D721Med (cell line): ENCODE data around the gene KCNC3.

Source experiments
- DNase-seq: peaks from one replicate; pipeline ENCODE4 v3.0.0; 2011; ENCODE audit warnings: low spot score; ENCODE audit not compliant: insufficient read length
- FAIRE-seq: peaks from 2 replicates; lab custom pipeline; 2011; peaks lifted over from hg19 to GRCh38; lab: Jason Lieb, UNC
- TF ChIP-seq, protein P1 (sequence below): IDR thresholded peaks from 2 replicates; pipeline ENCODE4 v1.5.1; 2012; ENCODE audit warnings: mild to moderate bottlenecking, control low read depth; ENCODE audit not compliant: insufficient read depth; ENCODE audit errors: missing control alignments

KCNC3 gene

DNA sequence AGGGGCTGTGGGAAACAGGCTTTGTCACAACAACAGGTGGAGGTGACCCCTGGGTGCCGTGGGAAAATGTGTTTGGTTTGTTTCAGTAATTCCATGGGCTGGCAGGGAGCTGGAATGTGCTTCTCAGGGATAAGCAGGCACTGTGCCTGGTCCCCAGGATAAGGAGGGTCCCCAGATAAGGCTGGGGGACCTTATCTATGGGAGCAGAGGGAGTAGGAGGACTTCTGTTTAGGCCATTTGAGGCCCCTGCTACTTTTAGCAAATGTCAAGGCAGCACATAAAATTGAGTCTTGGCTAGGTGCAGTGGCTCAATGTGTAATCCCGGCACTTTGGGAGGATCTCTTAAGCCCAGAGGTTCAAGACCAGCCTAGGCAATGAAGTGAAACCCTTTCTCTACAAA is 59.5 kb downstream of the KCNC3 start:
- TF ChIP-seq, protein P1, sequence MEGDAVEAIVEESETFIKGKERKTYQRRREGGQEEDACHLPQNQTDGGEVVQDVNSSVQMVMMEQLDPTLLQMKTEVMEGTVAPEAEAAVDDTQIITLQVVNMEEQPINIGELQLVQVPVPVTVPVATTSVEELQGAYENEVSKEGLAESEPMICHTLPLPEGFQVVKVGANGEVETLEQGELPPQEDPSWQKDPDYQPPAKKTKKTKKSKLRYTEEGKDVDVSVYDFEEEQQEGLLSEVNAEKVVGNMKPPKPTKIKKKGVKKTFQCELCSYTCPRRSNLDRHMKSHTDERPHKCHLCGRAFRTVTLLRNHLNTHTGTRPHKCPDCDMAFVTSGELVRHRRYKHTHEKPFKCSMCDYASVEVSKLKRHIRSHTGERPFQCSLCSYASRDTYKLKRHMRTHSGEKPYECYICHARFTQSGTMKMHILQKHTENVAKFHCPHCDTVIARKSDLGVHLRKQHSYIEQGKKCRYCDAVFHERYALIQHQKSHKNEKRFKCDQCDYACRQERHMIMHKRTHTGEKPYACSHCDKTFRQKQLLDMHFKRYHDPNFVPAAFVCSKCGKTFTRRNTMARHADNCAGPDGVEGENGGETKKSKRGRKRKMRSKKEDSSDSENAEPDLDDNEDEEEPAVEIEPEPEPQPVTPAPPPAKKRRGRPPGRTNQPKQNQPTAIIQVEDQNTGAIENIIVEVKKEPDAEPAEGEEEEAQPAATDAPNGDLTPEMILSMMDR, result no peak
- DNase-seq (no peak), FAIRE-seq (no peak)

DNA sequence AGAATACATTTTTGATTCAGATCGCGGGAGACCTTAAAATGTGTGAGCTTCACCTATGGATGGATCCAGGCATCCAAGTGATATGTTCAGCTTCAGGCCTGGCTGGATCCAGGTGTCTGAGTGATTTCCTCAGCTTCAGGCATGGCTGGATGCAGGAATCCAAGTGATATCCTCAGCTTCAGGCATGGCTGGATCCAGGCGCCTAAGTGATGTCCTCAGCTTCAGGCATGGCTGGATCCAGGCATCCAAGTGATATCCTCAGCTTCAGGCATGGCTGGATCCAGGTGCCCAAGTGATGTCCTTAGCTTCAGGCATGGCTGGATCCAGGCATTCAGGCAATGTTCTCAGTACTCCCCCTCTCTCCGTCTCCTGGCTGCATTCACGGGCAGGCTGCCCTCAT is 60.7 kb downstream of the KCNC3 start:
- FAIRE-seq, result no peak
- TF ChIP-seq, protein P1, result no peak
- DNase-seq, result no peak

DNA sequence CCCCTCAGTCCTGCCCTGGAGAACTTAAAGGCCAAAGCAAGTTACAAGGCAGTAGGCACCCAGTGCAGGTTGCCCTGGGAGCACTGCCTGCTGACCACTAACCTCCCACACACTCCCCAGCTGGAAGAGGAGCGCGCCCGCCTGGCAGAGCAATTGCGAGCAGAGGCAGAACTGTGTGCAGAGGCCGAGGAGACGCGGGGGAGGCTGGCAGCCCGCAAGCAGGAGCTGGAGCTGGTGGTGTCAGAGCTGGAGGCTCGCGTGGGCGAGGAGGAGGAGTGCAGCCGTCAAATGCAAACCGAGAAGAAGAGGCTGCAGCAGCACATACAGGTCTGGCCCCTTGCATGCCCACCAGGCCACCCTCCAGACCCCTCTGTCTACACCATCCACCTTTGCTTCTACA is 61.1 kb downstream of the KCNC3 start:
- no peak for DNase-seq
- TF ChIP-seq, protein P1, result no peak

DNA sequence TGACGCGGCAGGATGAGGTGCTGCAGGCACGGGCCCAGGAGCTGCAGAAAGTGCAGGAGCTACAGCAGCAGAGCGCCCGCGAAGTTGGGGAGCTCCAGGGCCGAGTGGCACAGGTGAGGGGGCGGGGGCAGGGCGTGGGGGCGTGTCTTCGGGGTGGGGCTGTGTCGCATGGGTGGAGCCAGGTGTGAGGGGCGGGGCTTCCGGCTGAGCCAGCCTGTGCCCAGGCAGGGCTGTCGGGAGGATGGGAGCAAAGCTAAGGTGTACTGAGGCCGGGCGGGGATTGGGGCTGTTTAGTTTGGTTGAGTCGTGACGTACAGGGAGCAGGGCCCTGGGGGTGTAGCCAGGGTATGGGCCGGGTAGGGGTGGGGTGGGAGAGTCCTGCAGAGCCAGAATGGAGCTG is 62.3 kb downstream of the KCNC3 start:
- TF ChIP-seq, protein P1, result no peak
- DNase-seq (no peak), FAIRE-seq (no peak)

More for the DNA sequence above, 61.1 kb downstream of the KCNC3 start:
- FAIRE-seq, result no peak

DNA sequence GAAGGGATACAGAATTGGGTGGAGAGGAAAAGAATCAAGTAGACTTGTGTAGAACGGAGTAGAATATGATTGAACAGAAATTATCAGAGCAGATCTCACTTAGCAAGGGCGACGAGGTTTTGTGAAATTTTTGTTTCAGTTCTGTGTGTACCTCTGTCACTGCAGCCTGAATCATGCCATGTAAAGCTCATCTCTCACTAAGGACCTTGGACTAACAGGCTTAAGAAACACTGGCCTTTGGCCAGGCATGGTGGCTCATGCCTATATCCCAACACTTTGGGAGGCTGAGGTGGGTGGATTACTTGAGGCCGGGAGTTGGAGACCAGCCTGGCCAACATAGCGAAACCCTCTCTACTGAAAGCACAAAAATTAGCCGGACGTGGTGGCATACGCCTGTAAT is 63.1 kb downstream of the KCNC3 start:
- no peak for FAIRE-seq
- TF ChIP-seq, protein P1, result no peak

DNA sequence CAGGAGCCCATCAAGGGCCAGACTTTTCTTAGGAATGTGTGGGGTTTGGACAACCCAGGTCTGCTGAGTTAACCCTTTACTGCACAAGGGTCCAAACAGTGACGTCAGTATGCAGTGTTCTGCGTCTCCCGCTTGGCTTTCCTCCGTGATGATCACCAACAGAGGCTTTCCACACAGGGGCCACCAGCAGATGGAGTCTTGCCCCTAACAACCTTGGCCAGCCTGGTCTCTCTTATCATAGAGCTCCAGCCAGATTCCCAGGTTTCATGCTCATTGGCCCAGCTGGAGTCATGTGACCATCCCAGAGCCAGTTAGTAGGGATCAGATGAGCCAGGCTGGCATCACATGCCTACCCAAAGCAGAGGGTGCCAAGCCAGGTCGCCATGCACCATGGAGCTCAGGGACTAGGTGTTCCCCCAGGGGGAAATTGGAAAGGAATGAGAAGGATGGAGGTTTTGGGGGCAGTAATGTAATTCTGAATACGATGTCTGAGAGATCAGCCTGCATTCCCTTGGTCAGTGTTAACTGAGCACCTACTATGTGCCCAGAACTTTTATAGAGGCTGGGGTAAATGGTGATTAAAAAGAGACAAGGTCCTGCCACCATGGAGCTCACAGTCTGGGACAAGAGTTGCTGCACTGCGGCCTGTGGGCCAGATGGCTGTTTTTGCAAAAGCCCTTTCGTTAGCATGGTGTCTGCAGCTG is 64.5 kb downstream of the KCNC3 start:
- no peak for DNase-seq
- TF ChIP-seq, protein P1, result no peak
- no peak for FAIRE-seq

More for the DNA sequence above, 63.1 kb downstream of the KCNC3 start:
- no peak for DNase-seq

DNA sequence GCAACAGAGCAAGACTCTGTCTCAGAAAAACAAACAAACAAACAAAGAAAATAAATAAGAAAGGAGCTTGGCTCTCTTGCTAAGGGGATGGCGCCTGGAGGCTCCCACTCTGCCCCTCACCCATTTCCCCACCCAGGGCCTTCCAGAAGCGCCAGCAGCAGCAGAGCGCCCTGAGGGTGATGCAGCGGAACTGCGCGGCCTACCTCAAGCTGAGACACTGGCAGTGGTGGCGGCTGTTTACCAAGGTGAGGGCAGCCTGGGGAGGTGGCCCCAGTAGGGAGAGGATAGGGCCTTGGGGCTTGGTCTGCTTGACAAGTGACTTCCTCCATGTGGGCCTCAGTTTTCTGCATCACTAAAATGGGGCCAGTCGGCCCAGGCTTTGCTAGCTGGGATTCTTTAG is 66.0 kb downstream of the KCNC3 start:
- FAIRE-seq (no peak), DNase-seq (no peak)
- TF ChIP-seq, protein P1, result no peak
